H9 (cell line): ENCODE data around the gene SLC7A6. TPM values are rescaled to one million over a fixed set of nuclear protein-coding genes. Genes with fewer than 3 reads are reported as not detected.

Source experiments
- DNase-seq: peaks from one replicate; pipeline ENCODE4 v3.0.0-alpha.2; 2017
- H2AFZ ChIP-seq: one replicate; pipeline ENCODE4 v1.6.1; 2013; ENCODE audit warnings: mild to moderate bottlenecking, low read length, control low read depth, moderate library complexity
- H2AK5ac ChIP-seq: 2 replicates; pipeline ENCODE4 v1.6.1; 2013; ENCODE audit warnings: low read length, control low read depth, mixed read lengths; ENCODE audit not compliant: insufficient read length
- H2BK120ac ChIP-seq: one replicate; pipeline ENCODE4 v1.6.1; 2013; ENCODE audit warnings: low read depth, mild to moderate bottlenecking, low read length, control low read depth, inconsistent platforms; ENCODE audit not compliant: poor library complexity, severe bottlenecking
- H2BK12ac ChIP-seq: 2 replicates; pipeline ENCODE4 v1.6.1; 2013; ENCODE audit warnings: low read length, control low read depth, mixed read lengths, low read depth; ENCODE audit not compliant: insufficient read length
- H2BK15ac ChIP-seq: 2 replicates; pipeline ENCODE4 v1.6.1; 2013; ENCODE audit warnings: low read depth, low read length, control low read depth
- H2BK20ac ChIP-seq: one replicate; pipeline ENCODE4 v1.6.1; 2013; ENCODE audit warnings: low read depth, mild to moderate bottlenecking, low read length, control low read depth, inconsistent platforms; ENCODE audit not compliant: poor library complexity, severe bottlenecking
- H2BK5ac ChIP-seq: 2 replicates; pipeline ENCODE4 v1.6.1; 2013; ENCODE audit warnings: low read length, control low read depth, mixed read lengths; ENCODE audit not compliant: insufficient read length
- H3K14ac ChIP-seq: 2 replicates; pipeline ENCODE4 v1.6.1; 2013; ENCODE audit warnings: low read length, control low read depth; ENCODE audit not compliant: insufficient read depth
- H3K18ac ChIP-seq: 2 replicates; pipeline ENCODE4 v1.6.1; 2013; ENCODE audit warnings: low read depth, mild to moderate bottlenecking, mixed read lengths, low read length, control low read depth; ENCODE audit not compliant: insufficient read length
- H3K23ac ChIP-seq: 2 replicates; pipeline ENCODE4 v1.6.1; 2013; ENCODE audit warnings: low read length, control low read depth, mixed read lengths, low read depth; ENCODE audit not compliant: insufficient read length
- H3K23me2 ChIP-seq: 2 replicates; pipeline ENCODE4 v1.6.1; 2013; ENCODE audit warnings: low read depth, mild to moderate bottlenecking, mixed read lengths, low read length, control low read depth; ENCODE audit not compliant: insufficient read length, poor library complexity, severe bottlenecking
- H3K27ac ChIP-seq: 2 replicates; pipeline ENCODE4 v1.5.1; 2013; ENCODE audit warnings: low read length, control low read depth, mixed read lengths, low read depth; ENCODE audit not compliant: insufficient read length
- H3K27me3 ChIP-seq: 2 replicates; pipeline ENCODE4 v1.6.1; 2013; ENCODE audit warnings: low read length, control low read depth, inconsistent platforms; ENCODE audit not compliant: insufficient read depth
- H3K4ac ChIP-seq: 2 replicates; pipeline ENCODE4 v1.6.1; 2013; ENCODE audit warnings: low read depth, mild to moderate bottlenecking, control low read depth, inconsistent platforms, low read length, moderate library complexity
- H3K4me1 ChIP-seq: 2 replicates; pipeline ENCODE4 v1.6.1; 2013; ENCODE audit warnings: low read length, control low read depth, inconsistent platforms; ENCODE audit not compliant: insufficient read depth
- H3K4me2 ChIP-seq: 2 replicates; pipeline ENCODE4 v1.6.1; 2013; ENCODE audit warnings: low read length, control low read depth, mixed read lengths; ENCODE audit not compliant: insufficient read length, insufficient read depth
- H3K56ac ChIP-seq: 2 replicates; pipeline ENCODE4 v1.6.1; 2013; ENCODE audit warnings: low read depth, mild to moderate bottlenecking, mixed read lengths, low read length, control low read depth; ENCODE audit not compliant: insufficient read length
- H3K79me1 ChIP-seq: 2 replicates; pipeline ENCODE4 v1.6.1; 2013; ENCODE audit warnings: low read depth, mild to moderate bottlenecking, moderate library complexity, low read length, control low read depth, inconsistent platforms; ENCODE audit not compliant: insufficient read depth, poor library complexity, severe bottlenecking
- H3K79me2 ChIP-seq: 2 replicates; pipeline ENCODE4 v1.6.1; 2013; ENCODE audit warnings: low read length, control low read depth, inconsistent platforms; ENCODE audit not compliant: insufficient read depth
- H3K9ac ChIP-seq: 2 replicates; pipeline ENCODE4 v1.6.1; 2013; ENCODE audit warnings: low read length, control low read depth, mixed read lengths; ENCODE audit not compliant: insufficient read length; ENCODE audit errors: extremely low read depth
- H3K9me3 ChIP-seq: one replicate; pipeline ENCODE4 v1.6.1; 2013; ENCODE audit warnings: low read depth, low read length, inconsistent platforms; ENCODE audit not compliant: control insufficient read depth
- H3T11ph ChIP-seq: one replicate; pipeline ENCODE4 v1.6.1; 2013; ENCODE audit warnings: mild to moderate bottlenecking, low read length, control low read depth, inconsistent platforms
- H4K20me1 ChIP-seq: one replicate; pipeline ENCODE4 v1.6.1; 2013; ENCODE audit not compliant: control insufficient read depth, insufficient read length, insufficient read depth
- H4K5ac ChIP-seq: 2 replicates; pipeline ENCODE4 v1.6.1; 2013; ENCODE audit warnings: low read depth, mild to moderate bottlenecking, mixed read lengths, low read length, control low read depth; ENCODE audit not compliant: insufficient read length
- H4K8ac ChIP-seq: replicated peaks from 2 replicates; pipeline ENCODE4 v1.6.1; 2013; ENCODE audit warnings: low read length, control low read depth, mixed read lengths, low read depth; ENCODE audit not compliant: insufficient read length
- H4K91ac ChIP-seq: 2 replicates; pipeline ENCODE4 v1.6.1; 2013; ENCODE audit warnings: low read depth, mild to moderate bottlenecking, moderate library complexity, mixed read lengths, low read length, control low read depth; ENCODE audit not compliant: insufficient read length
- H3K27ac Mint-ChIP-seq, 3 experiments: 2 replicates in 2 of 3; 3 replicates in 1 of 3; pipeline ENCODE4 v1.8.0; 2020 to 2021; ENCODE audit warnings: mixed read lengths in 3 of 3, mild to moderate bottlenecking in 1 of 3, moderate library complexity in 1 of 3
- H3K27me3 Mint-ChIP-seq: 2 replicates; pipeline ENCODE4 v1.8.0; 2021; ENCODE audit warnings: low read depth, mild to moderate bottlenecking, moderate library complexity, mixed read lengths
- H3K36me3 Mint-ChIP-seq, 3 experiments: 2 replicates in 2 of 3; 3 replicates in 1 of 3; pipeline ENCODE4 v1.8.0; 2020 to 2021; ENCODE audit warnings: low read depth in 3 of 3, mixed read lengths in 3 of 3; ENCODE audit not compliant: insufficient read depth in 1 of 3
- H3K4me1 Mint-ChIP-seq, 2 experiments: 2 replicates each; pipeline ENCODE4 v1.8.0; 2020; ENCODE audit warnings: mixed read lengths in 2 of 2
- H3K4me3 Mint-ChIP-seq, 2 experiments: 2 replicates in 1 of 2; 3 replicates in 1 of 2; pipeline ENCODE4 v1.8.0; 2020 to 2021; ENCODE audit warnings: mild to moderate bottlenecking in 2 of 2, mixed read lengths in 2 of 2, moderate library complexity in 1 of 2
- H3K9me3 Mint-ChIP-seq, 2 experiments: 2 replicates in 1 of 2; 3 replicates in 1 of 2; pipeline ENCODE4 v1.8.0; 2020; ENCODE audit warnings: mild to moderate bottlenecking in 2 of 2, mixed read lengths in 2 of 2, moderate library complexity in 1 of 2
- CTCF ChIP-seq: fragments of 200-600 bp; sonication (generic); conservative IDR thresholded peaks from 3 replicates; pipeline ENCODE4 v1.8.0; 2021; ENCODE audit warnings: antibody characterized with exemption, mild to moderate bottlenecking
- WGBS: extraction: QIAGEN DNeasy Blood & Tissue Kit; methylation state at CpG from one replicate; pipeline ENCODE4 v1.1.7; 2013; ENCODE audit warnings: missing lambda C conversion rate, low lambda C conversion rate, mixed read lengths; ENCODE audit not compliant: insufficient read length; ENCODE audit errors: extremely low coverage; 5-methylcytosine and 5-hydroxymethylcytosine counted together
- total RNA-seq: library from RNA; stranded (reverse); gene quantifications from 2 replicates; pipeline ENCODE4 v1.2.1, GENCODE V29; 2021

SLC7A6 gene
- total RNA-seq, 1 experiment from 2014 or later: 21.1 TPM

- peaks cover 2% of the 10 kb centered on the region for H4K20me1 ChIP-seq
Observed at GRCh38 chr16:68284847-68285246, 20.5 kb downstream of the SLC7A6 start.

More at GRCh38 chr16:68284847-68285246, 20.5 kb downstream of the SLC7A6 start:
- no peak overlapping the region for H3K56ac ChIP-seq
- no peak overlapping the region for H4K5ac ChIP-seq
- H3K4ac ChIP-seq: no peak overlapping the region
- H4K91ac ChIP-seq: no peak overlapping the region
- no peaks in the 10 kb centered on the region for H3K9me3 ChIP-seq
- no peaks in the 10 kb centered on the region for H3K23me2 ChIP-seq
- no peak overlapping the region for H3K27ac ChIP-seq
- H4K8ac ChIP-seq: no peak overlapping the region
- H2BK5ac ChIP-seq: no peak overlapping the region
- no peaks in the 10 kb centered on the region for H3K9me3 Mint-ChIP-seq
- no peak overlapping the region for H3T11ph ChIP-seq
- H3K4me3 Mint-ChIP-seq: no peak overlapping the region
- H2BK15ac ChIP-seq: no peak overlapping the region
- H3K27me3 ChIP-seq: no peaks in the 10 kb centered on the region
- H3K27me3 Mint-ChIP-seq: no peaks in the 10 kb centered on the region
- H2AK5ac ChIP-seq: no peak overlapping the region
- no peak overlapping the region for H2BK120ac ChIP-seq
- WGBS: no CpG with 5 or more reads among the region's 5 CpGs
- H3K14ac ChIP-seq: no peak overlapping the region
- peaks cover 0 to 4% of the 10 kb centered on the region in 2 experiments; a peak in 2 of 4 replicates for H3K4me1 Mint-ChIP-seq
- no peak for DNase-seq
- H3K27ac Mint-ChIP-seq: no peak overlapping the region; a peak in 1 of 7 replicates
- H3K79me1 ChIP-seq: no peaks in the 10 kb centered on the region
- H3K79me2 ChIP-seq: no peaks in the 10 kb centered on the region
- H3K36me3 Mint-ChIP-seq: peaks cover 7 to 32% (median 14%) of the 10 kb centered on the region in 3 experiments; a peak in 4 of 7 replicates
- H2AFZ ChIP-seq: no peak overlapping the region
- no peak overlapping the region for H3K23ac ChIP-seq
- H3K18ac ChIP-seq: no peak overlapping the region
- no peaks in the 10 kb centered on the region for H3K4me1 ChIP-seq
- H3K9ac ChIP-seq: no peak overlapping the region
- no peak overlapping the region for H3K4me2 ChIP-seq
- TF ChIP-seq CTCF: no peak
- H2BK20ac ChIP-seq: no peak overlapping the region
- H2BK12ac ChIP-seq: no peak overlapping the region
